ENCODE data around the gene SEC22C.

SEC22C gene

GRCh38 chr3:42601896-42602581 lies 20.3 kb upstream of the SEC22C start:
- no peak for TF ChIP-seq FOXP2 (optimal IDR thresholded peaks at IDR 0.05; ENCODE audit: borderline replicate concordance, extremely low read depth, extremely low read length, insufficient read depth)
- TF ChIP-seq, protein P1, sequence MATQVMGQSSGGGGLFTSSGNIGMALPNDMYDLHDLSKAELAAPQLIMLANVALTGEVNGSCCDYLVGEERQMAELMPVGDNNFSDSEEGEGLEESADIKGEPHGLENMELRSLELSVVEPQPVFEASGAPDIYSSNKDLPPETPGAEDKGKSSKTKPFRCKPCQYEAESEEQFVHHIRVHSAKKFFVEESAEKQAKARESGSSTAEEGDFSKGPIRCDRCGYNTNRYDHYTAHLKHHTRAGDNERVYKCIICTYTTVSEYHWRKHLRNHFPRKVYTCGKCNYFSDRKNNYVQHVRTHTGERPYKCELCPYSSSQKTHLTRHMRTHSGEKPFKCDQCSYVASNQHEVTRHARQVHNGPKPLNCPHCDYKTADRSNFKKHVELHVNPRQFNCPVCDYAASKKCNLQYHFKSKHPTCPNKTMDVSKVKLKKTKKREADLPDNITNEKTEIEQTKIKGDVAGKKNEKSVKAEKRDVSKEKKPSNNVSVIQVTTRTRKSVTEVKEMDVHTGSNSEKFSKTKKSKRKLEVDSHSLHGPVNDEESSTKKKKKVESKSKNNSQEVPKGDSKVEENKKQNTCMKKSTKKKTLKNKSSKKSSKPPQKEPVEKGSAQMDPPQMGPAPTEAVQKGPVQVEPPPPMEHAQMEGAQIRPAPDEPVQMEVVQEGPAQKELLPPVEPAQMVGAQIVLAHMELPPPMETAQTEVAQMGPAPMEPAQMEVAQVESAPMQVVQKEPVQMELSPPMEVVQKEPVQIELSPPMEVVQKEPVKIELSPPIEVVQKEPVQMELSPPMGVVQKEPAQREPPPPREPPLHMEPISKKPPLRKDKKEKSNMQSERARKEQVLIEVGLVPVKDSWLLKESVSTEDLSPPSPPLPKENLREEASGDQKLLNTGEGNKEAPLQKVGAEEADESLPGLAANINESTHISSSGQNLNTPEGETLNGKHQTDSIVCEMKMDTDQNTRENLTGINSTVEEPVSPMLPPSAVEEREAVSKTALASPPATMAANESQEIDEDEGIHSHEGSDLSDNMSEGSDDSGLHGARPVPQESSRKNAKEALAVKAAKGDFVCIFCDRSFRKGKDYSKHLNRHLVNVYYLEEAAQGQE (IDR thresholded peaks at IDR 0.05; ENCODE audit: insufficient read depth in 1 of 2, low read depth in 2 of 2, low read length in 2 of 2), result no peak
- no peak for TF ChIP-seq TAF1 (IDR thresholded peaks at IDR 0.05; ENCODE audit: borderline replicate concordance, insufficient read depth, low read length)
- no peak for TF ChIP-seq POLR2AphosphoS5 (IDR thresholded peaks at IDR 0.05; ENCODE audit: low read depth, low read length)
- no peak for TF ChIP-seq SIN3A (IDR thresholded peaks at IDR 0.05; ENCODE audit: borderline replicate concordance, insufficient read depth, low read length)

DNA sequence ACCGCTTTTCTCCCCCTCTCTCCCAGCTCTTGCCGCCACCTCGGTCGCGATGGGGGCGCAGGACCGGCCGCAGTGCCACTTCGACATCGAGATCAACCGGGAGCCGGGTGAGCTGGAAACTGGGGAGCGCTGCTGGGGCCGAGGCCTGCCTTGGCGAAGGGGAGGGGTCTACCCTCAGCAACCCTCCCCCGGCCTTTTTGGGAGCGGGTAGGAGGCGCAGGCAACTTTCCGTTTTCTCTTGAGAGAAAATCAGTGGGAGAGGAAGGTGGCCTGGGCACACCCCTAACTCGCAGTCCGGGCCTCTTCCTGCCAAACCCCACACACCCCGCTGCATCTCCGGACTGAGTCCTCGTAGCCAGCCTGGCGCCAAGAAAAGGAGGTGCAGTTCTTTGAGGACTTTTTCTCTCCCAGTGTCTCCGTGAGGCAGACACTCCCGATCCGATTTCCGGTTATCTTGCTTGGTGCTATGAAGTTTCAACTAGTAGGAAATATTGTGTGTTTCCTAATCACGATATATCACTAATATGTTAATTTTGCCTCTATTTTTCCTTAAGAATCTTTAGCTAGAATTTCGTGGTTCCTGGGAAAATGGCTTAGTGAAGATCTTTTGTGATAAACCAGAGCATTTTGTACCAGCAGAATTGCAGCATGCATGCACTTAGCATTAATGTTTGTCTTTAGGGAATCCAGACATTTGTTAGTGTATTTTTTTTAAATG lies 19.4 kb upstream of the SEC22C start:
- TF ChIP-seq POLR2AphosphoS5 (IDR thresholded peaks at IDR 0.05; ENCODE audit: low read depth, low read length) (0 out of 2 replicates have a peak, but pooled peaks have one; percentile 32), TAF1 (IDR thresholded peaks at IDR 0.05; ENCODE audit: borderline replicate concordance, insufficient read depth, low read length) (no peak), FOXP2 (optimal IDR thresholded peaks at IDR 0.05; ENCODE audit: borderline replicate concordance, extremely low read depth, extremely low read length, insufficient read depth) (no peak)

DNA sequence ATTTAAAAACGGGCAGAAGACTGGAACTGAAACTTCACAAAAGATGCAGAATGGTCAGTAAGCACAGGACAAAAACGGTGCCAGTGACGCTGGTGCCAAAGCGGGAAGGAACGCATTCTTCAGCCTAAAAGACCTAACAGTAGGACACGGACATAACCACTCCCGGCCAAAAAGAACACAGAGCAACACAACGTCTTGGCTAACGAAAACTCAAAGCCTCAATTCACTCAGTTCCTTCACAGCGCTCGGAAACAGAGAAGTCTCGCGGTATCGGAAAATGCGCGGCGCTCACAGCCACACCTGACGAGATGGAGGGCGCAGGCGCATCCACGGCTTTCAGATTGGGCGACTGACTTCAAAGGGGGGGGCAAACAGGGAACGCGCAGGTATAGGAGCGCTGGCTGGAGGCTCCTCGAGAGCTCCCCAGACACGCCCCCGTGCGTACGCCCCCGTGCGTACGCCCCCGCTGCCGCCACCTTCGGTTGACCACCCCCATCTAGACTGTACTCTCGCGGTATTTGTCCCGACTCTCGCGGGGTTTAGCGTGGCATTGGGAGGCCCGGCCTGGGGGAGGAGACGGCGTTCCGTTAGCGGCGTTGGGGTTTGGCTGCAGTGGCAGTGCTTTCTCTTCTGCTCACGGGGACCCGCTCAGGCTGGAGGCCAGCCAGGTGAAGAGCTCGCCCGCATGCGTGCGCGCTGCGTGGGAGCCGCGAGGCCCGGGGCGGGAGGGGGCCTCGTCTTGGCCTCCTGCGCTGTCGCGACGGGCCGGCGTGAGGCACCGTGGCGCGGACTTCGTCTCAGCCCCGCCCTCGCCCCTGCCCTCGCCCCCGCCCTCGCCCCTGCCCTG lies 18.6 kb upstream of the SEC22C start, which contains the start of gene NKTR:
Gene NKTR (plus strand): TSS at position 576 of the 847 bp plus-strand sequence. CDS start 321 bp downstream, outside the sequence.
- TF ChIP-seq SIN3A (IDR thresholded peaks at IDR 0.05; ENCODE audit: borderline replicate concordance, insufficient read depth, low read length), result no peak
- peak; percentile 43 for TF ChIP-seq FOXP2 (optimal IDR thresholded peaks at IDR 0.05; ENCODE audit: borderline replicate concordance, extremely low read depth, extremely low read length, insufficient read depth)
- peak; percentile 84 for TF ChIP-seq POLR2AphosphoS5 (IDR thresholded peaks at IDR 0.05; ENCODE audit: low read depth, low read length)
- TF ChIP-seq, protein P1 (IDR thresholded peaks at IDR 0.05; ENCODE audit: insufficient read depth in 1 of 2, low read depth in 2 of 2, low read length in 2 of 2), result no peak
- peak; percentile 47; the same call in 1 of the 2 replicates for TF ChIP-seq TAF1 (IDR thresholded peaks at IDR 0.05; ENCODE audit: borderline replicate concordance, insufficient read depth, low read length)

- TF ChIP-seq, protein P1 (IDR thresholded peaks at IDR 0.05; ENCODE audit: insufficient read depth in 1 of 2, low read depth in 2 of 2, low read length in 2 of 2), result no peak
- TF ChIP-seq TAF1 (IDR thresholded peaks at IDR 0.05; ENCODE audit: borderline replicate concordance, insufficient read depth, low read length) (no peak), FOXP2 (optimal IDR thresholded peaks at IDR 0.05; ENCODE audit: borderline replicate concordance, extremely low read depth, extremely low read length, insufficient read depth) (no peak), POLR2AphosphoS5 (IDR thresholded peaks at IDR 0.05; ENCODE audit: low read depth, low read length) (no peak), SIN3A (IDR thresholded peaks at IDR 0.05; ENCODE audit: borderline replicate concordance, insufficient read depth, low read length) (no peak)
These were observed 13.9 kb upstream of the SEC22C start for GRCh38 chr3:42595682-42596081.

DNA sequence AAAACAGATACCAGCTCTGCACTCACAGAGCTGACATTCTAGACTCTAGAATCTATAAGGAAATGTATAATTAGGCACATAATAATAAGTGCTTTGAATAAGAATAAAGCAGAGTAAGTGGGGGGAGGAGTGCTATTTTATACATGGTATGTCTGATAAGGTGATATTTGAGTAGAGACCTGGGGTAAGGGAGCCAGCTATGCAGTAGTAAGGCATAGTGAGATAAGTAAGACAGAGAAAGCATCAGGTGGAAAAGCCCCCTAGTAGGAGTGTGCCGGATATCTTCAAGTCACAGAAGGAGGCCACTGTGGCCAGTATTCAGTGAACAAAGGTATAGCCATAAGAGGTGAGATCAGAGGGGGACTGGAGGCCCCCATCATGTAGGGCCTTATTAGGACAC lies 11.9 kb upstream of the SEC22C start:
- TF ChIP-seq POLR2AphosphoS5 (IDR thresholded peaks at IDR 0.05; ENCODE audit: low read depth, low read length), result no peak
- TF ChIP-seq, protein P1 (IDR thresholded peaks at IDR 0.05; ENCODE audit: insufficient read depth in 1 of 2, low read depth in 2 of 2, low read length in 2 of 2), result no peak
- TF ChIP-seq SIN3A (IDR thresholded peaks at IDR 0.05; ENCODE audit: borderline replicate concordance, insufficient read depth, low read length), result no peak
- TF ChIP-seq TAF1 (IDR thresholded peaks at IDR 0.05; ENCODE audit: borderline replicate concordance, insufficient read depth, low read length), result no peak
- no peak for TF ChIP-seq FOXP2 (optimal IDR thresholded peaks at IDR 0.05; ENCODE audit: borderline replicate concordance, extremely low read depth, extremely low read length, insufficient read depth)
